ENCODE measurements around the gene MAP4K1.

DNA sequence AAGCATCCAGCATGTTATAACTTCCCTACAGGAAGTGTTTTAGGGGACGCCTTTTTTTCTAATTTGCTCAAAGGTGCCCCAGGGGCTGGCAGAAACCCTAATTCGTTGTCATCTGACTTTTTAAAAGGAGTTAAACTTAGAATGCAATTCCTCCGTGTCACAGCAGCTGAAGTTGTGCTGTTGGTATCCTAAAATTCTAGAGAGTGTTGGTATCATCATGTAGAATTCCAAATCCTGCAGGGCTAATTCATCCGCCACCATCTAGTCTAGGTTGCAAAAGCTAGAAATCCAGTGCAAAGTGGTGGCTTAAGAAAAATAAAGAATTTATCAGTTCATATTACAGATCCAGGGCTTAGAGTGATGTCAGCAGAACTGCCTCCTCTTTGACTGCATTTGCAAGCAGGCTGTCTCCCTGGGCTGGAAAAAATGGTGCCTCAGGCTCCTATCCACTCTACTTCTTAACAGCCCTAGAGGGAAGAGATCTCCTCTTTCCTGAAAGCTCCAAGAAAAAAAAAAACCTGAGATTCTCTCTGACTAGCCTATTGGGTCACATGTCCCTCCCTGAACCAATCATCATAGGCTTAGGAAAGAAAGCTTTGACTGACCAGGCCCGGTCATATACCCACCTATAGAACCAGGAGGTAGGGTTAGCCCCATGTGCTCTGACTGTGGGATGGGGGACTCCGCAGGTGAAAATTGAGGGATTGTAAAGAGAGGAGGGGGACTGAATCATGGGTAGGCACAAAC lies 73.0 kb downstream of the MAP4K1 start:
- TF ChIP-seq, protein P1, sequence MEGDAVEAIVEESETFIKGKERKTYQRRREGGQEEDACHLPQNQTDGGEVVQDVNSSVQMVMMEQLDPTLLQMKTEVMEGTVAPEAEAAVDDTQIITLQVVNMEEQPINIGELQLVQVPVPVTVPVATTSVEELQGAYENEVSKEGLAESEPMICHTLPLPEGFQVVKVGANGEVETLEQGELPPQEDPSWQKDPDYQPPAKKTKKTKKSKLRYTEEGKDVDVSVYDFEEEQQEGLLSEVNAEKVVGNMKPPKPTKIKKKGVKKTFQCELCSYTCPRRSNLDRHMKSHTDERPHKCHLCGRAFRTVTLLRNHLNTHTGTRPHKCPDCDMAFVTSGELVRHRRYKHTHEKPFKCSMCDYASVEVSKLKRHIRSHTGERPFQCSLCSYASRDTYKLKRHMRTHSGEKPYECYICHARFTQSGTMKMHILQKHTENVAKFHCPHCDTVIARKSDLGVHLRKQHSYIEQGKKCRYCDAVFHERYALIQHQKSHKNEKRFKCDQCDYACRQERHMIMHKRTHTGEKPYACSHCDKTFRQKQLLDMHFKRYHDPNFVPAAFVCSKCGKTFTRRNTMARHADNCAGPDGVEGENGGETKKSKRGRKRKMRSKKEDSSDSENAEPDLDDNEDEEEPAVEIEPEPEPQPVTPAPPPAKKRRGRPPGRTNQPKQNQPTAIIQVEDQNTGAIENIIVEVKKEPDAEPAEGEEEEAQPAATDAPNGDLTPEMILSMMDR (IDR thresholded peaks at IDR 0.05), result peak in 1 of 2 donors; percentile 42
- TF ChIP-seq POLR2A (IDR thresholded peaks at IDR 0.05) (no peak), EP300 (IDR thresholded peaks at IDR 0.05) (no peak), POLR2AphosphoS5 (IDR thresholded peaks at IDR 0.05) (no peak)

Measured in suprapubic skin (tissue), 4 donors.